Loucy (cell line): ENCODE measurements around the gene LPP.

Experiments
- CTCF ChIP-seq: fragments of 200-600 bp; sonication (generic); conservative IDR thresholded peaks from 2 replicates; pipeline ENCODE4 v1.5.1; 2014; ENCODE audit warnings: mild to moderate bottlenecking, antibody characterized with exemption, low read length
- EZH2phosphoT487 ChIP-seq: fragments of 200-600 bp; IDR thresholded peaks from 2 replicates; pipeline ENCODE4 v1.6.1; 2018; ENCODE audit warnings: antibody characterized with exemption, mild to moderate bottlenecking, moderate library complexity, borderline replicate concordance

- TF ChIP-seq CTCF (no peak), EZH2phosphoT487 (no peak)
These were observed 722.4 kb downstream of the LPP start for GRCh38 chr3:188876370-188876769.
